Thoracic aorta (tissue), 2 donors: ENCODE data around the gene BACH1. TPM values are rescaled to one million over a fixed set of nuclear protein-coding genes. Genes with fewer than 3 reads are reported as not detected.

Source experiments
- ATAC-seq: fragments of 150-250 bp; one replicate; pipeline ENCODE4 v1.8.0; 2017; ENCODE audit warnings: low read depth; ENCODE audit not compliant: insufficient number of reproducible peaks, low FRiP score
- DNase-seq: peaks from one replicate; pipeline ENCODE4 v3.0.0-alpha.2; 2020; ENCODE audit warnings: low spot score
- H3K27ac ChIP-seq, 2 donors: fragments of 200-600 bp; sonication (generic); 1 replicate in 1 of 2; 2 replicates in 1 of 2; pipeline ENCODE4 v1.5.1; 2016; ENCODE audit warnings: mild to moderate bottlenecking in 2 of 2, moderate library complexity in 2 of 2
- H3K27me3 ChIP-seq: fragments of 200-600 bp; sonication (generic); replicated peaks from 2 replicates; pipeline ENCODE4 v1.6.0; 2016; ENCODE audit warnings: mild to moderate bottlenecking; ENCODE audit not compliant: insufficient read depth
- H3K36me3 ChIP-seq: fragments of 200-600 bp; sonication (generic); one replicate; pipeline ENCODE4 v1.5.1; 2016
- H3K4me1 ChIP-seq, 2 donors: fragments of 200-600 bp; sonication (generic); 1 replicate in 1 of 2; 2 replicates in 1 of 2; pipeline versions ENCODE4 v1.5.1 to v1.6.0; 2016; ENCODE audit warnings: low read depth in 2 of 2, mild to moderate bottlenecking in 1 of 2; ENCODE audit not compliant: control insufficient read depth in 1 of 2
- H3K4me3 ChIP-seq: fragments of 200-600 bp; sonication (generic); 2 replicates; pipeline ENCODE4 v1.5.1; 2016; ENCODE audit warnings: mild to moderate bottlenecking
- H3K9me3 ChIP-seq: fragments of 200-600 bp; sonication (generic); 2 replicates; pipeline ENCODE4 v1.5.1; 2016
- total RNA-seq, 2 donors: library from RNA; depleted of rRNA; stranded (reverse); fragments of >200 nt; gene quantifications; one replicate each; pipeline versions ENCODE4 v1.1.0 to v1.2.3, GENCODE V29; 2016
- TF ChIP-seq, protein P1 (sequence below): fragments of 200-600 bp; sonication (generic); IDR thresholded peaks from one replicate; pipeline ENCODE4 v1.5.1; 2019; ENCODE audit warnings: antibody characterized with exemption

BACH1 gene
- total RNA-seq, 2 donors from 2014 or later = 47.0 to 93.0 TPM

DNA sequence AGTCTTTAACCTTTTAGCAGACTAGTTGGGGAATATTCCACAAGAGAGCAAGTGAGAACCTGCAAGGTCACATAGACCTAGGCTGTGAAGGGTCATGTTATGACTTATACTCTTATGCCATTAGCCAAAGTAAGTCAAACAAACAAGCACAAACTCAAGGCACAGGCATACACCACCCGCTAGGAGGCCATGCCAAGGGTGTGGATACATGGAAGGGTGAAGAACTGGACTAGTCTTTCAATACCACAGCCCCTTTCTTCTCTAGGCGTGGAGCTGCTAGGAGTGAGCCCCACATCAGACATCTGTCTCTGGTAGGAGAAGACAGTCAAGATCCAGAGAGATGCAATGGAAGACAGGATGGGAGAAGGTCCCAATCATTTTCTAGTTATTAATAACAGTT lies 68.6 kb downstream of the BACH1 start:
- no peak for DNase-seq
- no peaks in the 10 kb centered on the region for H3K4me1 ChIP-seq
- H3K27ac ChIP-seq = no peak overlapping the region
- no peaks in the 10 kb centered on the region for H3K27me3 ChIP-seq
- H3K4me3 ChIP-seq = no peak overlapping the region
- TF ChIP-seq, protein P1, sequence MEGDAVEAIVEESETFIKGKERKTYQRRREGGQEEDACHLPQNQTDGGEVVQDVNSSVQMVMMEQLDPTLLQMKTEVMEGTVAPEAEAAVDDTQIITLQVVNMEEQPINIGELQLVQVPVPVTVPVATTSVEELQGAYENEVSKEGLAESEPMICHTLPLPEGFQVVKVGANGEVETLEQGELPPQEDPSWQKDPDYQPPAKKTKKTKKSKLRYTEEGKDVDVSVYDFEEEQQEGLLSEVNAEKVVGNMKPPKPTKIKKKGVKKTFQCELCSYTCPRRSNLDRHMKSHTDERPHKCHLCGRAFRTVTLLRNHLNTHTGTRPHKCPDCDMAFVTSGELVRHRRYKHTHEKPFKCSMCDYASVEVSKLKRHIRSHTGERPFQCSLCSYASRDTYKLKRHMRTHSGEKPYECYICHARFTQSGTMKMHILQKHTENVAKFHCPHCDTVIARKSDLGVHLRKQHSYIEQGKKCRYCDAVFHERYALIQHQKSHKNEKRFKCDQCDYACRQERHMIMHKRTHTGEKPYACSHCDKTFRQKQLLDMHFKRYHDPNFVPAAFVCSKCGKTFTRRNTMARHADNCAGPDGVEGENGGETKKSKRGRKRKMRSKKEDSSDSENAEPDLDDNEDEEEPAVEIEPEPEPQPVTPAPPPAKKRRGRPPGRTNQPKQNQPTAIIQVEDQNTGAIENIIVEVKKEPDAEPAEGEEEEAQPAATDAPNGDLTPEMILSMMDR = no peak
- H3K36me3 ChIP-seq = no peaks in the 10 kb centered on the region
- no peaks in the 10 kb centered on the region for H3K9me3 ChIP-seq
- ATAC-seq = no peak

DNA sequence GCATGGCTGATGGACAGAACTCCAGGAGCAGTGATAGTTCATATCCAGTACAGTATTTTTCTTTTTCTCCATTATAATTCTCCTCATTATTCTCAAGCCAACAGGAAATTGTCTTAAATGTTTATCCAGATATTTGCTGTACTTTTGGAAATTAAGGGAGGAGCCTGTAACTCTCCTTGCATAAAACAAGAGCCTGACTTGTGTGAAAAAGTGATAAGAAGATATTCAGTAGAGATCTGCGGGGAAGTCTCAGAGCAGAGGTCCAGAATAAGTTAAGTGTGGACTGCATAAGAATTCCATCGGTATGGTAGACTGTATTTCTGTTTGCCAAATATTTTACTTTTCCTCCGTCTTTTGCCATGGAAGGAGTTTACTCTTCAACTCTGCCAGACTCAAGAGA lies 70.2 kb downstream of the BACH1 start:
- H3K4me3 ChIP-seq = no peak overlapping the region
- TF ChIP-seq, protein P1 = no peak
- DNase-seq (no peak), ATAC-seq (no peak)
- no peaks in the 10 kb centered on the region for H3K9me3 ChIP-seq
- no peak overlapping the region for H3K27ac ChIP-seq
- no peaks in the 10 kb centered on the region for H3K36me3 ChIP-seq
- H3K27me3 ChIP-seq = no peaks in the 10 kb centered on the region
- no peaks in the 10 kb centered on the region for H3K4me1 ChIP-seq

DNA sequence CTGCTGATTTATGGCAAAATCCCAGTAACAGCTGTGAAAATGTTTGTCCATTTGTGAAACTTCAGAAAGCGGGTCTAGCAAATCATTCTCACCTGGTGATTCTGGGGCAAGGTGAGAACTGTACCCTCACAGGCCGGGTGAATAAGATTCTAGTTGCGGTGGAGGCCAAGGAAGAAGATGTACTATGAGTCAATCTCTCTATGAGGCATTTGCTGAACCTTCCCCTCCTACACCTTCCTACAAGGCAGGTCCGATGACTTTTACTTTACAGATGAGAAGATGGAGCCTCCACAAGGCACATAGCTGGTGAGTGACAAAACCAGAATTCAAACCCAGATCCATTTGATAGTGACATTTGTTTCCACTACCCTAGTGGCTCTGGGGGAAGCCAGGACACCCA lies 72.7 kb downstream of the BACH1 start:
- no peak for ATAC-seq
- Histone ChIP-seq H3K4me1 (no peaks in the 10 kb centered on the region), H3K36me3 (no peaks in the 10 kb centered on the region), H3K27me3 (no peaks in the 10 kb centered on the region), H3K27ac (no peak overlapping the region), H3K4me3 (no peak overlapping the region), H3K9me3 (no peaks in the 10 kb centered on the region)
- TF ChIP-seq, protein P1 = no peak
- DNase-seq = no peak

DNA sequence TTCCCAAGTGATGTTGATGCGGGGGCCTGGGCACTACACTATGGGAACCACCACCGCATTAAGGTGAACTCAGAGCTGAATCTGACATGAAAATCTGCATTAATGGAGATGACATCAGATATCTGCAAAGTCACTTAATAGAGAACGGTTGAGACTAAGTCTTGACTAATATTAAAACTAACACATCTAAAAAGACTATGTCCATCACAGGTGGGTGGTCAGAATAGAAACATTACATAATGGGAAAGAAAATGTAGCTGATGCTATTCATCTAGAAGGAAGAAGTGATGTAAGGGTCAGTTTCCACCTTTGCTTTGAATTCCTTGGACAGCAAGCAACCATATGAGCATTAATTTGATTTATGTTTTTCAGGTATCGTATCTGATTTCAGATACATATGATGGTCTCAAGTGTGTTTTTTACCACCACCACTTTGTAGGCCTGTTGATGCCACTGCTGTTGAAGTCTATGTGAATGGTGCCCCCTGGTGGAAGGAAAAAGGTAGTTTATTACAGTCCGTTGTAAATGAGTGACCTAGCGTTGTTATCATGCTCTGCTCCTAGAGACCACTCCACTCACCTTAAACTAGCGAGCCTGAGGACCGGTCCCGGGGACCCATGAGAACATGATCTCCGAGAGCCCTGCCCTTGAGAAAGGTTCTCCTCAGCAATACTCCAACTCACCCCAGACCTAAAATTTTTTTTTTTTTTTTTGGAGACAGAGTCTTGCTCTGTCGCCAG lies 73.5 kb downstream of the BACH1 start:
- peak; percentile 21 for DNase-seq

DNA sequence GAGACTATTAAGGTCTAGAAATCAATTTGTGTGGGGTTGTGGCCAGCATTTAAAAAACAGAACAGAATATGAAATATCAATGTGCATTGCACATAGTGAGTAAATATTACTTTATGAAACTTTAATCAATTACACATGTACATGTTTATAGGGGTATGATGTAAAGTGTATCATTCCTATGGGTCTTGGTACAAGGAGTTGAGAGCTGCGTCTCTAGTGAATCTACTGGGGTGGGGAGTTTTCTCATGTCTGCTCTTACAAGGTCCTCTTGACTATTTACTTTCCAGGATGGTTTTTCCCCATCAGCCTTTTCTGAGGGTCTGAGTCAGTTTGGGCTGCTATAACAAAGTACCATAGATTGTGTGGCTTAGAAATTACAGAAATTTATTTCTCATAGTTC lies 75.8 kb downstream of the BACH1 start:
- Histone ChIP-seq H3K4me1 (no peaks in the 10 kb centered on the region), H3K9me3 (no peaks in the 10 kb centered on the region), H3K27me3 (no peaks in the 10 kb centered on the region), H3K27ac (no peak overlapping the region), H3K36me3 (no peaks in the 10 kb centered on the region), H3K4me3 (no peak overlapping the region)
- no peak for DNase-seq
- ATAC-seq = no peak
- TF ChIP-seq, protein P1 = no peak

More for the DNA sequence above, 73.5 kb downstream of the BACH1 start:
- H3K27me3 ChIP-seq = no peaks in the 10 kb centered on the region
- TF ChIP-seq, protein P1 = peak; percentile 79
- H3K36me3 ChIP-seq = no peaks in the 10 kb centered on the region
- H3K9me3 ChIP-seq = no peaks in the 10 kb centered on the region
- ATAC-seq = no peak
- no peak overlapping the region for H3K27ac ChIP-seq
- H3K4me3 ChIP-seq = no peak overlapping the region
- H3K4me1 ChIP-seq = no peaks in the 10 kb centered on the region
